Brain pericyte (primary cell): ENCODE data around the gene TMEM253.

Source experiments
- DNase-seq: peaks from one replicate; pipeline ENCODE4 v3.0.0-alpha.2; 2012; ENCODE audit warnings: low read depth, low spot score

Gene TMEM253

DNA sequence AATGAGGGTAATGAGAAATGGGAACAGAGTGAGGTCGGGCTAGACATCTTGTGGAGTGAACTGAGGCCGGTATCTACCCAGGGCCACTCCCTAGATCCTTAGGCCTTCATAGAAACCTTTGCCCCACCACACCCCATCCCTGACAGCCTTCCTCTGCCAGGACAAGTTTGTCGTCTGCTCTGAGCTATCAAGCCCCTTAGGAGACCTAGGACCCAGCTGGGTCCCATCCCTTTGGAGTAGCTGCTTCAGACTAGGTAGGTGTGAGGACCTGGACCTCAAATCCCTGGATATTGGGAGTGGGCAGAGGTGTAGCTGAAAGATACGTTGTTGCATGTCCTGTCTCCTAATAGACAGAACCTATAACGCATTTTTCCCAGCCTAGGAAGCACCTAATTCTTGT lies at the start of gene TMEM253:
Gene TMEM253, plus strand, starts transcription at position 136 of the 400 bp plus-strand sequence. CDS start 278 bp downstream, outside the sequence.
- no peak for DNase-seq

GRCh38 chr14:21053184-21054122 lies 47.4 kb upstream of the TMEM253 start:
- no peak for DNase-seq

GRCh38 chr14:21054123-21054767 lies 46.6 kb upstream of the TMEM253 start:
- no peak for DNase-seq

DNA sequence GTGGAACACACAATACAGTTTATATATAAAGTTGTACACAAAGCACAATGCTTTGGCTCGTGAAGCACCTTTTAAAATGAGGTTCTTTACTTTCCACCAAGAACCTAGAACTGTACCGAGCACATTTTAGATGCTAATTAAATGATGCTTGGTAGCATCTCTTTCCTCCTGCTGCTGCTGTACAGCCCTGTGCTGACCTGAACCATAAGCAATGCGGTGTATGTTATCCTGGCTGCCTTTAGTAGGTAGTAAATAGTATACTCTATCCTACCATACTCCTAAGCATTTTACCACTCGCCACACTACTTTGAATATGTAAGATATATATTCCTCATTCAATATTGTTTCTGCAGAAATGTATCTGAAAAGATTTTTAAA lies 46.1 kb upstream of the TMEM253 start:
- no peak for DNase-seq

- no peak for DNase-seq
Observed at GRCh38 chr14:21055432-21056117, 45.3 kb upstream of the TMEM253 start.

DNA sequence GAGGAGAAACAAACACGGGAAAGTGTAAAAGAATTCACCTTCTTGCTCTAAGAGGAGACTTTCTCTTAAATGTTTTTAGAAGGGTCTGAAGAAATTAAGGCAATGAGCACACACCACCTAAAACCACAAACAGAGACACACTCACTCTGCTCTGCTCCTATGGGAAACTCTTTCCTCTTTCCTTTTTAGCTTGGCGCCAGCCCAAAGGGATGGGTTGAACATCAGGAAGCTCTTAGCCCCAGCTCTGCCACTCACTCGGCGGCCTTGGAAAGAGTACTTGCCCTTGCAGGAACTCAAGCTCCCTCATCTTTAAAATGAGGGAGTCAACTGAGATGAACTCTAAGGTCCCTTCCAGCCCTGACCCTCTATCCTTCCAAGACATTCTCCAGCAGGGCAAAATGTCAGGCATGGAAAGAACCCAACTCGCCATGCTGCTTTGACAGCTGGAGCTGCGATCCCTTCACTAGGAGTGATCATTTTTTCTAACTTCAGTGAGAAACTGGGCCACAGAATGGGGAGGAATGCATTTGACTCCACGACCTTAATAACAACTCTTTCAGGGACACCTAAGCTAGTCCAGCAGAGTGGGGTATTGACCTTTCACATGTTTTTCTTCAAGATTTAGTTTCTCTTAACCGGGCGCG lies 44.2 kb upstream of the TMEM253 start:
- no peak for DNase-seq

- DNase-seq = no peak
Observed at GRCh38 chr14:21057803-21058675, 42.8 kb upstream of the TMEM253 start, which contains the start of gene RNASE8. RNASE8 (plus strand) TSS chr14:21057822; CDS start chr14:21057893, 71 bp downstream.

- DNase-seq = no peak
Observed at GRCh38 chr14:21058903-21059302, 42.0 kb upstream of the TMEM253 start.

GRCh38 chr14:21059842-21060613 lies 40.8 kb upstream of the TMEM253 start:
- no peak for DNase-seq

DNA sequence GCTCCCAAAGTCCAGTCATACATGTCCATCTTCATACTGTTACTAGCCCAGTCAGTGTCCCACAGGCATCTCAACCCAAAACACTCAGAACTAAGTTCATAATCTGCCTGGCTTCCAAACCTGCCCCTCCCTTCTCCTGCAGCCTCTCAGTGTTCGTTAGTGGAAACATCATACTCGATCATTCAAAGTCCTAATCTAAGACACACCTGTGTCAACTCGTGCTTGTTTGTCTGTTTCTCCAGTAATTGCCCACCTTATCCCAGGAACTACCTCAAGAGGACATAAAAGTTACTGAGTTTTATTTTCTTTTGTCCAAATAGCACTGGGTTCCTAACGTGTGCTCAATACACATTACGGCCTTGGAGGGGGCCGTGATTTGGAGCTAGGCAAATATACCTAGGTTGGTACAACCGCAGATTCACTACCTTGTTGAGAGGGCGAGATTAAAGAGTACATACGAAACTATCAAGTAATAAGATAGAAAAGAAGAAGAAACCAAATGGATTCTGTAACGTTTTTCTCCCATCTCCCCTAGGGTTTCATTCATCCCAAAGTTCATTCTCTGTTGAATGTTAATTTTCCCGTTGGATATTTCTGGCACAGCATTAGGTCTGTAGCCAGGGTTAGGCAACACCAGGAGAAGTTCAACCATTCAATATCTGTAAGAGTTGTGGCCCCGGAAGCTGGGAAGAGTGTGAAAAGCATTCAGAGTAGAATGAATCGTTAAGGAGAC lies 40.1 kb upstream of the TMEM253 start:
- no peak for DNase-seq

GRCh38 chr14:21061347-21061668 lies 39.6 kb upstream of the TMEM253 start:
- DNase-seq = no peak

DNA sequence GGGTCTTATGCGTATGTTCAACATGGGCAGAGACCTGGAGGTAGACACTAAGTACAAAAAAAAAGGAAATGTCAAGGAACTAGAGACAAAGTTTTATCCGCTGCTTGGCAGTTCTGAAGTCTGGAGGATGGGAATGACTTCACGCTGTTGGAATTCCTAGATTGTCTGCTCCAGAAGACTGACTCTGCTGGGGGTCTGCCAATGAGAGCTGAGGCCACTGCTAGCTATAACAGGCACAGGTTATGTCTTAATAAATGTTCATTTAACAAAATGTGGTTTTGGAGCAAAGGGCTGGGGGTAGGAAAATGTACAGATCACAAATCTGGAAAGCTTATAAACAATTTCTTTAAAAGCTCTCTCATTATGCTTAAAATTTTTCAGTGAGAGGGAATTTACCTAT lies 37.4 kb upstream of the TMEM253 start:
- DNase-seq = no peak

- no peak for DNase-seq
Observed at GRCh38 chr14:21066882-21067502, 33.9 kb upstream of the TMEM253 start.

- DNase-seq = no peak
Observed at GRCh38 chr14:21068521-21069387, 32.1 kb upstream of the TMEM253 start.

DNA sequence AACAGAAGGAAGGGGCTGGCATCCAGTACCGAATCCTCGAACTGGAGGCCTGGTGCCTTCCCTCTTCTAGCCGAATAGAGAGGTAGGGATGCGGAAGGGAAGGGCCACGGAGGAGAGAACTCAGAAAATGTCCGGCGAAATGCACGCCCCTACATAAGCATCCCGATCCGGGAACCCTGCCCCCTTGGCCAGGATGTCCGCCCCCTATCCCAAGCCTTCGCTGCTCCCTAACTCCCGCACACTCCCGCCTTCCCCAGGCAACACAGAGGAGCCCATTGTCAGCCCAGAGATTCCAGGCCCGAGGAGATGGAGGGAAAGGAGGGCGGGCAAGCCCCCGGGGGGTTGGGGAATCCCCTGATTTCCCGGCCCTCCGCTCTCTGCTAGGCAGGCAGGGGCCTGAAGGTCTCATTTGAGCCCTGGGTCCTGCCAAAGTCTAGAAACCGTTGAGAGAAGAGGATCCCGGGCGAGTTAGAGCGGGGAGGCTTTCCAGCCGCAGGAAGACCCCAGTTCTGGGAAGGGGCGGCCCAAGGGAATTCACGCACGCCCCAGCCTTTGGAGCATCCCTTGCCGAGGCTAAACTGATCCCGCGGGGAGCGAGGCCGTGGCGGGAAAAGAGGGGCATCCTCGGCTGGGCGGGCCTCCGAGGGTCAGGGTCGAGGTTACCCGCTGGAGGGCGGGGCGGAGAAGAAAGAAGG lies 31.3 kb upstream of the TMEM253 start:
- no peak for DNase-seq

DNA sequence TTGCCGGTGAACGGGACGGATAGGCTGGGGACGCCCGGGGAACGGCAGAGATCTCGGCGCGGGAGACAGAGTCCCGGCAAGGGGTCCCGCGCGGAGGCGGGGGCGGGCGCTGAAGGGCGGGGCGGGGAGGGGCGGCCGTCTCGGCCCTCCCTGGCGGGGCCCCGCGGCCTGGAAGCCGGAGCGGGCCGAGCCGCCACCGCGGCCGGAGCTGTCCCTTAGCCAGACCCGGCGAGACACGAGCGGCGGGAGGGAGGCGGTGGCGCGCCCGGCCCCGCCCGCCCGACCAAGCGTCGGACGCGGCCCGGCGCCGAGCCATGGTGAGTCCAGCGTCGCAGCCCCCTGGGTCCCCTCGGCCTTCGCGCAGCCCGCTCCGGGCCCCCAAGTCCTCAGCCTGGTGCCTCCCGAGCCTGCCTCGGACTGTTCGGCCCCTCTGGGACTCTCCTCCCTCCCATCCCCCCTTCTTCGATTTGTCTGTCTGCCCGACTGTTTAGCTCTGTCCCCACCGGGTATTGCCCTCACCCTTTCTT lies 30.7 kb upstream of the TMEM253 start, which contains the start of gene ARHGEF40:
Gene ARHGEF40, plus strand, starts transcription at position 222 of the 527 bp plus-strand sequence. Its CDS starts 93 bp downstream, at position 315.
- DNase-seq = no peak
